ENCODE measurements around the gene RPP25L. TPM values are rescaled to one million over a fixed set of nuclear protein-coding genes. Genes with fewer than 3 reads are reported as not detected.
A peak's percentile ranks its signal among the peaks of the same experiment; 100 is the strongest.

The RPP25L gene
- total RNA-seq, 1 donor = 19.2 TPM

GRCh38 chr9:34636791-34637355 is 25.0 kb upstream of the RPP25L start:
- H3K27me3 ChIP-seq (ENCODE audit: insufficient read depth, low read length) = no peaks in the 10 kb centered on the region
- H3K36me3 ChIP-seq (ENCODE audit: insufficient read depth, low read length) = peaks cover 8% of the 10 kb centered on the region
- peaks cover 23% of the 10 kb centered on the region for H3K79me2 ChIP-seq (ENCODE audit: insufficient read depth, low read length)
- no peaks in the 10 kb centered on the region for H3K9me3 ChIP-seq (ENCODE audit: low read depth, low read length)
- peaks cover 21% of the 10 kb centered on the region for H3K4me1 ChIP-seq (ENCODE audit: insufficient read depth, low read length)
- DNase-seq (ENCODE audit: insufficient read length, low spot score, missing footprints) = peak; percentile 93
- H3K27ac ChIP-seq (ENCODE audit: low read depth, low read length) = peak overlapping the region; percentile 64
- peak overlapping the region; percentile 87 for H3K4me2 ChIP-seq (ENCODE audit: insufficient read depth, low read length)
- peaks cover 19% of the 10 kb centered on the region for H4K20me1 ChIP-seq (ENCODE audit: insufficient read depth, low read length)
- H2AFZ ChIP-seq (ENCODE audit: low read length) = peak overlapping the region; percentile 95
- peak overlapping the region; percentile 89 for H3K4me3 ChIP-seq (ENCODE audit: insufficient read depth, low read length)
- TF ChIP-seq, protein P1, sequence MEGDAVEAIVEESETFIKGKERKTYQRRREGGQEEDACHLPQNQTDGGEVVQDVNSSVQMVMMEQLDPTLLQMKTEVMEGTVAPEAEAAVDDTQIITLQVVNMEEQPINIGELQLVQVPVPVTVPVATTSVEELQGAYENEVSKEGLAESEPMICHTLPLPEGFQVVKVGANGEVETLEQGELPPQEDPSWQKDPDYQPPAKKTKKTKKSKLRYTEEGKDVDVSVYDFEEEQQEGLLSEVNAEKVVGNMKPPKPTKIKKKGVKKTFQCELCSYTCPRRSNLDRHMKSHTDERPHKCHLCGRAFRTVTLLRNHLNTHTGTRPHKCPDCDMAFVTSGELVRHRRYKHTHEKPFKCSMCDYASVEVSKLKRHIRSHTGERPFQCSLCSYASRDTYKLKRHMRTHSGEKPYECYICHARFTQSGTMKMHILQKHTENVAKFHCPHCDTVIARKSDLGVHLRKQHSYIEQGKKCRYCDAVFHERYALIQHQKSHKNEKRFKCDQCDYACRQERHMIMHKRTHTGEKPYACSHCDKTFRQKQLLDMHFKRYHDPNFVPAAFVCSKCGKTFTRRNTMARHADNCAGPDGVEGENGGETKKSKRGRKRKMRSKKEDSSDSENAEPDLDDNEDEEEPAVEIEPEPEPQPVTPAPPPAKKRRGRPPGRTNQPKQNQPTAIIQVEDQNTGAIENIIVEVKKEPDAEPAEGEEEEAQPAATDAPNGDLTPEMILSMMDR (IDR thresholded peaks at IDR 0.05; ENCODE audit: extremely low read depth, low read depth, low read length) = no peak

DNA sequence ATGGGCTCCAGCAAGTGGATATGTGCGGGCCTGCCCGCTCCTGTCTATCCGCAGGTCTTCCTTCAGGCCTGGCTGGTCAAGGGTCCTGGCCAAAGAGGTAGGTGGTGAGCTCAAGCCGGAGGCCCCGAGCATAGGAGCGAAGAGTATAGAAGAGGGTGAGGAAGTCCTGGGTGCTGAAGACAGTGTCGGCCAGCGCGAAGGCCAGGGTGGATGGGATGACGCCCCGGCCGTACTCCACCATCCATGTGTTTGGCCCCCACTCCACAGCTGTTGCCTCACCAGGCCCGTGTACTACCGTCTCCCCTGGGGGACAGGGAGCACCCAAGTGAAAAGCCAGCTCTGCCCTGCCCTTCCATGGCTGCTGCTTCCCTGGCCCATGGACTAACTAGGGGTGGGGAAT is 23.7 kb upstream of the RPP25L start:
- no peak overlapping the region for H2AFZ ChIP-seq (ENCODE audit: low read length)
- no peak overlapping the region for H3K4me2 ChIP-seq (ENCODE audit: insufficient read depth, low read length)
- peaks cover 21% of the 10 kb centered on the region for H3K4me1 ChIP-seq (ENCODE audit: insufficient read depth, low read length)
- peaks cover 23% of the 10 kb centered on the region for H3K79me2 ChIP-seq (ENCODE audit: insufficient read depth, low read length)
- H3K27ac ChIP-seq (ENCODE audit: low read depth, low read length) = no peak overlapping the region
- peaks cover 8% of the 10 kb centered on the region for H3K36me3 ChIP-seq (ENCODE audit: insufficient read depth, low read length)
- peaks cover 8% of the 10 kb centered on the region for H3K27me3 ChIP-seq (ENCODE audit: insufficient read depth, low read length)
- TF ChIP-seq, protein P1 (IDR thresholded peaks at IDR 0.05; ENCODE audit: extremely low read depth, low read depth, low read length) = no peak
- no peak for DNase-seq (ENCODE audit: insufficient read length, low spot score, missing footprints)
- peaks cover 19% of the 10 kb centered on the region for H4K20me1 ChIP-seq (ENCODE audit: insufficient read depth, low read length)
- no peak overlapping the region for H3K4me3 ChIP-seq (ENCODE audit: insufficient read depth, low read length)
- H3K9me3 ChIP-seq (ENCODE audit: low read depth, low read length) = no peaks in the 10 kb centered on the region

DNA sequence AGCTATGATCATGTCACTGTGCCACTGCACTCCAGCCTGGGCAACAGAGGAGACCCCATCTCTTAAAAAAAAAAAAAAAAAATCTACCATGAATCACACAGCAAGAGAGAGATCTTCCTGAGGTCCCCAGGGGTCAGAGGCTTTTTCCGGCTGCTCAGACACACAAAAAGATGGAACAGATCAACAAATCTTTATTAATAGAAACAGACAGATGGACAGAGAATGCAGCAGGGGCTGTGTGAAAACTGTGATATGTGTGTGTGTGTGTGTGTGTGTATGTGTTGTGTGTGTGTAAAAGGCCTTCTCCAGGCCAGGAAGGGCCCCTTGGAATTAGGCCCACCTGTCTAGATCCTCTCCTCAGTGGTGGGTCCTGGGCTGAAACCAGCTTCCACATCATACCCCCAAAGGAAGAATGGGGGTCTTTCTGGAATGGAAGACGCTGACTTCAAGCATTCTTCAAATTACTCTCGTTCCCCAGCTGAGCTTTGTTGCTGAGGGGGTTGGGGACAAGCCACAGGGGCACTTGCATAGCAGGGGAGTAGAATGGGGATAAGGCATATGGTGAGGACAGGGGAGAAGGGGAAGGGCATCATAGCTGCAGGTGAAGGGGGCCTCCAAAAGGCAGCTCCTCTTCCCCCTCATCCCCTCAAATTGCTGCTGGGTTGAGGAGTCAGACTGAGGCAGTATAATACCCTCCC is 22.8 kb upstream of the RPP25L start:
- H3K79me2 ChIP-seq (ENCODE audit: insufficient read depth, low read length) = peaks cover 23% of the 10 kb centered on the region
- peaks cover 16% of the 10 kb centered on the region for H3K27me3 ChIP-seq (ENCODE audit: insufficient read depth, low read length)
- no peak overlapping the region for H3K4me2 ChIP-seq (ENCODE audit: insufficient read depth, low read length)
- no peak overlapping the region for H3K4me3 ChIP-seq (ENCODE audit: insufficient read depth, low read length)
- DNase-seq (ENCODE audit: insufficient read length, low spot score, missing footprints) = no peak
- no peaks in the 10 kb centered on the region for H3K9me3 ChIP-seq (ENCODE audit: low read depth, low read length)
- no peak overlapping the region for H2AFZ ChIP-seq (ENCODE audit: low read length)
- TF ChIP-seq, protein P1 (IDR thresholded peaks at IDR 0.05; ENCODE audit: extremely low read depth, low read depth, low read length) = no peak
- peaks cover 8% of the 10 kb centered on the region for H3K36me3 ChIP-seq (ENCODE audit: insufficient read depth, low read length)
- no peak overlapping the region for H3K27ac ChIP-seq (ENCODE audit: low read depth, low read length)
- H3K4me1 ChIP-seq (ENCODE audit: insufficient read depth, low read length) = peaks cover 21% of the 10 kb centered on the region
- peaks cover 19% of the 10 kb centered on the region for H4K20me1 ChIP-seq (ENCODE audit: insufficient read depth, low read length)

GRCh38 chr9:34633851-34634550 is 22.1 kb upstream of the RPP25L start:
- Histone ChIP-seq H3K4me3 (ENCODE audit: insufficient read depth, low read length) (no peak overlapping the region), H3K27ac (ENCODE audit: low read depth, low read length) (no peak overlapping the region), H3K4me1 (ENCODE audit: insufficient read depth, low read length) (peaks cover 21% of the 10 kb centered on the region), H4K20me1 (ENCODE audit: insufficient read depth, low read length) (peaks cover 19% of the 10 kb centered on the region), H3K9me3 (ENCODE audit: low read depth, low read length) (no peaks in the 10 kb centered on the region), H3K36me3 (ENCODE audit: insufficient read depth, low read length) (peaks cover 8% of the 10 kb centered on the region), H3K27me3 (ENCODE audit: insufficient read depth, low read length) (peaks cover 23% of the 10 kb centered on the region), H2AFZ (ENCODE audit: low read length) (no peak overlapping the region), H3K79me2 (ENCODE audit: insufficient read depth, low read length) (peaks cover 23% of the 10 kb centered on the region), H3K4me2 (ENCODE audit: insufficient read depth, low read length) (no peak overlapping the region)
- TF ChIP-seq, protein P1 (IDR thresholded peaks at IDR 0.05; ENCODE audit: extremely low read depth, low read depth, low read length) = peak; percentile 85
- DNase-seq (ENCODE audit: insufficient read length, low spot score, missing footprints) = peak; percentile 96
